GM21381 (cell line): Measurements from ENCODE around the gene NCF4.

Experiments
- ATAC-seq: cut with Tn5 transposase; IDR thresholded peaks from one replicate; pipeline ENCODE4 v1.9.1; 2021; ENCODE audit warnings: mild to moderate bottlenecking, moderate library complexity; ENCODE audit not compliant: unreplicated experiment

Gene NCF4

GRCh38 chr22:36835903-36836302 lies 24.9 kb upstream of the NCF4 start:
- ATAC-seq, result no peak

GRCh38 chr22:36838119-36839030 lies 22.4 kb upstream of the NCF4 start:
- ATAC-seq, result no peak

GRCh38 chr22:36839356-36840073 lies 21.3 kb upstream of the NCF4 start:
- no peak for ATAC-seq

GRCh38 chr22:36840106-36840505 lies 20.7 kb upstream of the NCF4 start:
- ATAC-seq, result no peak

- ATAC-seq, result no peak
Observed at GRCh38 chr22:36846271-36846670, 14.5 kb upstream of the NCF4 start.

- ATAC-seq, result no peak
Observed at GRCh38 chr22:36846949-36847348, 13.9 kb upstream of the NCF4 start.

GRCh38 chr22:36850056-36850455 lies 10.8 kb upstream of the NCF4 start:
- ATAC-seq, result no peak

GRCh38 chr22:36850682-36851081 lies 10.1 kb upstream of the NCF4 start:
- no peak for ATAC-seq

- ATAC-seq, result no peak
Observed at GRCh38 chr22:36852056-36852973, 8.5 kb upstream of the NCF4 start.

- ATAC-seq, result no peak
Observed at GRCh38 chr22:36853407-36854099, 7.3 kb upstream of the NCF4 start.

- no peak for ATAC-seq
Observed at GRCh38 chr22:36855478-36855877, 5.3 kb upstream of the NCF4 start.

GRCh38 chr22:36856121-36856791 lies 4.5 kb upstream of the NCF4 start:
- ATAC-seq, result no peak

GRCh38 chr22:36856792-36857135 lies 4.0 kb upstream of the NCF4 start:
- no peak for ATAC-seq

GRCh38 chr22:36858156-36858555 lies 2.6 kb upstream of the NCF4 start:
- no peak for ATAC-seq

GRCh38 chr22:36858966-36859365 lies 1.8 kb upstream of the NCF4 start:
- no peak for ATAC-seq

GRCh38 chr22:36860017-36860416 lies 789 bp upstream of the NCF4 start:
- no peak for ATAC-seq

- ATAC-seq, result no peak
Observed at GRCh38 chr22:36860438-36860820, 377 bp upstream of the NCF4 start.

- no peak for ATAC-seq
Observed at GRCh38 chr22:36862251-36863242, 1.7 kb downstream of the NCF4 start.

GRCh38 chr22:36863281-36863680 lies 2.5 kb downstream of the NCF4 start:
- no peak for ATAC-seq
